Activated CD8-positive, alpha-beta memory T cell treated with anti-CD3 and anti-CD28 coated beads for 4 hours (primary cell): Measurements from ENCODE around the gene KCNH2.
"Not testable (repeated sequence)": the region's sequence is repeated elsewhere in the genome, so short reads cannot be mapped to it uniquely, and the experiment has no call there.

Experiments used
- DNase-seq, 2 donors: peaks; one replicate each; pipeline ENCODE4 v3.0.0-alpha.2; 2020; ENCODE audit warnings: low read depth in 2 of 2

KCNH2 gene

DNA sequence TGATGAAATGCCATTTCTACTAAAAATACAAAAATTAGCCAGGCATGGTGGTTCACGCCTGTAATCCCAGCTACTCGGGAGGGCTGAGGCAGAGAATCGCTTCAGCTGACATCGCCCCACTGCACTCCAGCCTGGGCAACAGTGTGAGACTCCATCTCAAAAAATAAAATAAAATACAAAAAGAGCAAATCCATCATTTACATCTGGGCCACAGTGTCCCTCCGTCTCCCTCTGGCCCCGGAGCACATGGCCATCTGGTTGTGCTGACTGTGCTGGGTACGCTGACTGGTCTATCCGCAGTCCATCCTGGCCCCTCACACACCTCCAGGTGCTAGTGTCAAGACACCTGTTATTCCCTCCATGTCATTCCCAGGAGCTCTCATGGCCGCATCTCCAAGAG is 42.1 kb downstream of the KCNH2 start:
- no peak for DNase-seq

DNA sequence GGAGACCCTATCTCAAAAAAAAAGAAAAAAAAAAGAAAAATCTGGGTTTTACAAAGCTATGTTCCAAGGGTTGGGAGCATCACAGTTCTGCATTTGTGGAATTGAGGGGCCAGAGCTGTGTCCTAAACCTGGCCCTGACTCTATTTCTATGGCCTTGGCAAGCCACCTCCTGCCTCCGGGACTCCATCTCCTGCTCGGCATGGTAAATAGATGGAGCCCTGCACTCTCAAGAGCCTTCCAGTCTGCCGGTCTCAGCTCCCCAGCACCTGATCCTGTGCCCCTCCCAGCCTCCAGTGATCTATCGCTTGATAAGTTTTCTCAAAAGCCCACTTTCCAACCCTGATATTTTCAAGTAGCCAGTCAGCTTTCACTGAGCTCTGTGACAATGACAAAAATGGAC is 43.0 kb downstream of the KCNH2 start:
- no peak for DNase-seq

DNA sequence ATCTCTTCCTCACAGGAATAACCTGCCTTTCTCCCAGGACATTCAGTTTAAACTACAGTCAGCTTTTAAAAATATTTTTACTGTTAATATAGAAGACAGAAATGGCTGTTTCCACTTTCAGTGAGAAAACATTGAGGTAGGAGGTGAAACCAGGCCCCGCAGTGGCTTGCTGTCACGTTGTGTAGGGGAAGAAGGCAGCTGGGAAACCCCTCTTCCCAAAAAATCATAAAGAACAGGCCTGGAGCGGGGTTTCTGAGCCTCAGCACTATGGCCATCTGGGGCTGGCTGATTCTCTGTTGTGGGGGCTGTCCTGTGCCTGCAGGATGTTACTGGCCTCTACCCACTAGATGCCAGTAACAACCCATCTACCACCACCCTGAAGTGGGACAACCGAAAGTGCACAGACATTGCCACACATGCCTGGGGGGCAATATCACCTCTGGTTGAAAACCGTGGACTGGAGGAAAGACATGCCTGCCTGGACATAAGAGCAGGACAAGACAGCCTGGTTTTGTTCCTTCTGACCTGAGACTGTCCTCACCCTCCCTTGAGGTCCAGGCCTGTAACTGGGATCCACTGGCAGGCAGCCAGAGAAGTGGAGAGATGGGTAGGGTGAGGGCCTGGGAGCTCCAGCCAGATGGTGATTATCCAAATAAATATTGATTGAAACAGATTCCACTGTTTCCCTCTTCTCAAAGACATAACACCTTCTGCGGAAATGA is 43.9 kb downstream of the KCNH2 start:
- DNase-seq: no peak

DNA sequence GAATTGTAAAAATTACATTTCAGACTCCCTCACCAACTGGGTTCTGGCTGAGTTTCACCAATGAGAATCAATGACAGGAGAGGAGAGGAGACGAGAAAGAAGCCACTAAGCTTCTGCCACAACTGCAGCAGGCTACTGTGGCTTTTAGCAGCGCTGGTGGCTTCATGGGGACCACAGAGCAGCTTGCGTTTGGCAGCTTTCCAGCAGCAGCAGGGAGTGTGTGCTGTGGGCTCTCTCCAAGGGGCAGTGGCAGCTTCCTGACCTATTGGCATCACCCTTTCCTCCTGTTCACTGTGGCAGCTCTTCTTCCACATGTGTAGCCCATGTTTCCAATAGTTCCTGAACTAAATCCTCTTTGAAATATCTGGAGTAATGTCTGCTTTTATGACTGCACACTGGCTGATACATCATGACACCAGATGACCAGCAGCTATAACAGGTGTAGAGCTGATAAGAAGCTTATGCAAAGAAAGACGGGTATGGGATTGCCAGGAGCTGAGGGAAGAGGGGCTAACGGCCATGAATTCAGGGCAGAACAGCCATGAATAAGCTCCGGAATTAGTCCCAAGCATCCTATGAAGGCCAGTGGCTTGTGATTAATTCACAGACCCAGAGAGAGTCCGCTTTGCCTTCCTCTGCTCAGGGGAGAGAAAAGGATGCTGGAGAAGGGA is 46.8 kb downstream of the KCNH2 start:
- DNase-seq: no peak

DNA sequence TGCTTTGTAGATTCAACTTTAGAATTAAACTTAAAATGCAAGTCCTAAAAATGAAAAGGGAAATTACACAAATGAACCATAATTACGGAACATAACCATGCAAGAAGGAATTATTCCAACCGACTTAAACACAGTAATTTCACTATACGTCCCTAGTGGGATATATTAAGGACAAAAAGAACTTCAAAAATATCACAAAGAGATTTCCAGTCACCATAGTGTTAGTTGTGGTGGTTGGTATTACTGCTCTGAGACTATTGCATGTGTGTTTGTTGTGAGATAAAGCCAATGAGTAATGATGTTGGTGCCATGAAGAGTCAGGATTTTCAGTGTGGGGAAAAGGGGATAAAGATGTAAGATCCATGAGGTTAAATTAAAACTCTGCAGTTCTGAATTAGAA is 49.6 kb downstream of the KCNH2 start:
- DNase-seq: no peak

DNA sequence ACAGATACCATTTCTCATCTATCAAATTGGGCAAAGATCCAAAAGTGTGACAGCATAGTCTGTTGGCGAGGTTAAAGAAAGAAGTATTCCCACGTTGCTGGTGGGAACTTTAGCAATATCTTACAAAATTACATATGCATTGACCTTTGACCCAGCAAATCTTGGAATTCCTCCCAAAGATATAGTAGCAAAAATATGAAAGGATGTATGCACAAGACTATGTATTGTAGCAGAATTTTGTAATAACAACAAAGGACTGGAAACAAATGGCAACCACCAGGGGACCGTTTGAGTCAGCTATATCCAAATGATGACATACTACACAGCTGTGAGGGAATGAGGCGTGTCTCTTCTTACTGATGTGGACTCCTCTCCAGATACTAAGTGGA is 50.2 kb downstream of the KCNH2 start:
- DNase-seq: no peak

DNA sequence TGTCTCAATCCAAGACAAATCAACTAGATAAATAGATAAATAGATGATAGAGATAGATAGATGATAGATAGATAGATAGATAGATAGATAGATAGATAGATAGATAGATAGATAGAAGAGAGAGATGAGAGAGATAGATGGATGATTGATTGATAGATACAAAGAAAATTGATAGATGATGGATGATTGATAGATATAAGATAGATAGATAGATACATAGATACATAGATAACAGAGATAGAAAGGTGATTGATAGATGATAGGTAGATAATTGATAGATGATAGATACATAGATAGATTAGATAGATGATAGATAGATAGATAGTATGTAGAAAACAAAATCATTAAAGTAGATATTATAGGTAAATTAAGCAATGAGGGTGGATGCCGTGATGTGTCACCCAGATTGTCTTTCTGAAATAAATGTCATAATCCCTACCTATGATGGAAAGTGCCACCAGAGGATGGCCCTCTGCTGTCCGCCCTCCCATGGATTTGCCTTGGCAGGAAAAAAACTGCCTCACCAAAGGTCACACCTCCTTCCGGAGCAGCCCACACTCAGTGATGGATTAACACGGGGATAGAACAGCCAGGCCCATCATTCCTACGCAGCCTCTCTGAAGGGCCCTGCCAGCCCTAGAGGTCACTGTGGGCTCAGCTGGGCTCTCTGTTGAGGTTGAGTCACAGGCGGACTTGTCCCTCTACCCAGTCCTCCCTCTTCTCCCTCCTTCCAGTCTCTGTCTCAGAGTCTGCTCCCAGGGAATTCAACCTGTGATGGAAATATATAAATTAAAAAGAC is 50.8 kb downstream of the KCNH2 start:
- no peak for DNase-seq

DNA sequence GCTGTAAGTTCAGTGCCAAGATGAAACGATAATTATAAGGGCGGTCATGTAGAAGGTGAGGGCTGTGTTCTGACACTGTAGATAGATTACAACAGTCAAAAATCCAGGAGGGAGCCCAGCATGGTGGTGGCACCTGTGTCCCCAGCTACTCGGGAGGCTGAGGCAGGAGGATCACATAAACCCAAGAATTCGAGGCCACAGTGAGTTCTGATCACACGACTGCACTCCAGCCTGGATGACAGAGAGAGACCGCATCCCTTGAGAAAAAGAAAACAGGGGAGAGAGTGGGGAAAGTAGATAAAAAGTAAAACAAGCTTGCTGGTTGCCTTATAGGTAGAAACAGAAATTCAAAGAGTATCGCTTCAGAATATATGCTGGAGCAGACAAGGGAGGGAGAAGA is 52.1 kb downstream of the KCNH2 start:
- no peak for DNase-seq

DNA sequence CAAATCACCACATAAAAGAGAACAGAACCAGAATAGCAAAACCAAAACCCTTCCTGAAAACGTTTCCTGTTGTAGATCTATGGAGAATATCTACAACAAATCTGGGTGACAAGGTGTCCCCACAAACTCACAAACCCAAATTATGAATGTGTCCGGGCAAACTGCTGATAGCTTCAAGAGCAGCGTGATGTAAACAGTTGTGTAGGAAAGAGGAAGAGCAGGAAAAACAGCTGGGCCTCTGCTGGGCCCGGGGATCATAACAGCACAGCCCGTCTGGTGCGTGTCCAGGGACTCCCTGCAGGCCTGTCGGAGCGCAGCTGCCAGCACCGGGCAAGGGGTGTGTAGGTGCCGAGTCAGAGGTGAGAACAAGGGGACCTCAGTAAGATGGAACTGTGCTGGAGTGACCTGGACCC is 53.7 kb downstream of the KCNH2 start:
- DNase-seq: no peak

DNA sequence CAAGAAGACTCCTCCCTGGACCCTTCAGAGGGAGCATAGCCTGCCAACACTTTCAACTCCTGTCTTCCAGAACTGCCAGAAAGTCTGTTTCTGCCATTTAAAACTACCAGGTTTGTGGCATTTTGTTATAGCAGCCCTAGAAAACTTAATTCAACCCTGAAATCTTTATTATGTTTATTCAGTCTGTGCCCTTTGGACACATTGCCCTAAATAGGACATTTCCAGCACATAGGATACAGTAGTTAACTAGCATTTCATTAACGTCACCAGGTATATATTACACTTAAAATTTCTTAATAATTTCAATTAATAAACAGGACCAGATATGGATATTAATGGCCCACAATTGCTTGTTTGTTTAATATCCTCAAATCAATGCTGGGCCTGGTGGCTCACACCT is 54.3 kb downstream of the KCNH2 start:
- DNase-seq: no peak

DNA sequence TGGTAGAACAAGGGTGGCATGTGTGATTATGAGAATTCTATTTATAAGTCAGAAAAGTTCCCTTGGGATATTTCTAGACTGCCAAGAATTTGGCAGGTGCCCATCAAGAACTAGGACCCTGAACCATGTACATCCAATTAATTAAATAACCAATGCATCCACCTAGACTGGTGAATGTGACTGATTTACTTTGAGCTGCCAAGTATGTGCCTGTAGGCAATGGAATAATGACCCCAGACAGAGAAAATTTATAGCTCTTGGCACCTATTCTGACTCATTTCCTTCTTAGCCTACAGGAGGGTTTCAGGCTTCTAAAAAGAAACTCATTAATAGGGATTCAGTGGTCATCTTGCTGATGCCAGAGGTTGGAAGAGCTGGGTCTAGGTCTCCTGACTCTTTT is 54.9 kb downstream of the KCNH2 start:
- DNase-seq: no peak

DNA sequence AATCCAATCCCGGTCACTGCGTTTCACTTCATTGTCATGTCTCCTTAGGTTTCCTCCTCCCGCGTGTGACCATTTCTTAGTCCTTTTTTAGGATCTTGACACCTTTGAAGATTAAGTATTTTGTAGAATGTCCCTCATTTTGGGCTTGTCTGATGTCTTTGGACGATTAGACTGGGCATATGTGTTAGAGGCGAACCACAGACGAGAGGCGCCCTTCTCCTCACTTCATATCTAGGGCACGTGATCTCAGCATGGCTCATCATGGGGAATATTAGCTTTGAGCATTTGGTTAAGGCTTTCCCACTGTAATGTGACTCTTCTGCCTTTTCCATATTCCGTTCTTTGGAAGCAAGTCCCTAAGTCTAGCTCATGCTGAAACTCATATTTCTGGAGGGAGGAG is 59.0 kb downstream of the KCNH2 start:
- DNase-seq: no peak

DNA sequence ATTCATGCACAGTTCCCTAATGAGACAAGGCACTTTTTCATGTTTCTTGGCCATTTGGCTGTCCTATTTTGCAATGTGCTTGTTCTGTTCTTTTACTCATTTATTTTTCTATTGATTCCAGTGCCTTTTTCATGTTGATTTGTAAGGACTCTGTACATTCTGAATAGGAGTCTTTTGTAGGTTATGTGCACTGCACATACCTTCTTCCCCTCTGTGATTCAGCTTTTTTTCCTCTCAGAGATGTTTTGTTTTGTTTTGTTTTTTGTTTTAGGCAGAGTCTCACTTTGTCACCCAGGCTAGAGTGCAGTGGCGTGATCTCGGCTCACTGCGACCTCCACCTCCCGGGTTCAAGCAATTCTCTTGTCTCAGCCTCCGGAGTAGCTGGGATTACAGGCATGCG is 59.7 kb downstream of the KCNH2 start:
- DNase-seq: no peak

DNA sequence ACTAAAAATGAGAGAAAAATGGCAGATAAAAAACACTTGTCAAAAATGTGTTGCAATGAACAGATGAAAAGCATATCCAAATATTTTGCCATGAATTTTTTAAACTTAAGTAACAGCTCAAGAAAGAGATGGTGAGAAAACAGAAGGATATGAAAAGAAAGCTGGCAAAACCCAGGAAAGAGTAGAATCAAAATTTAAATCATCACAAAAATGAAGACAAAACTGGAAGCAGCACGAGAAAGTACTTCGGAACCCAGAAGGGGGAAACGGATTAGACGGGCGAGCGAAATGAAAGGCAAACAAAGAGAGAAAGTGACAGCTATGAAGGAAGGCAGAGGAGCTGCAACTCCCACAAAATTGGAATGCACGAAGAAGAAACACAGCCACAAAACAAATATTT is 60.2 kb downstream of the KCNH2 start:
- no peak for DNase-seq

DNA sequence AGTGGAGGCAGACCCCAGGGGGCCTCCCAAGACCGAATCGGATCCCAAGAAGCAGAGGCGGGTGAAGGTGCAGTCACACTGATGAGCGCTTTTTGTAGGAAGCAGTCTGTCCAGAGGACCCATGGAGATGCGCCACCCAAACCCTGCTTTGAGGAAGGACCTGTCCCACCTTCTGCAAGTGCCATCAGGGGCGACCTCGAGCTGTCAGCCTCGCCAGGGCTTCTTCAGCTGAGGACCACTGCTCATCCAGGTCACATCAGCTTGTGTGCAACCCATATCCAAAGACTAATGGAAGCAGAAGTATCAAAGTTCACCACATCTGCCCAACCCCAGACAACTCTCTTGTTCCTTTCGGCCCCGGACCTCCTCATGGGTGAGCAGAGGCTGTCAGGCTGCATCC is 61.5 kb downstream of the KCNH2 start:
- DNase-seq: no peak

DNA sequence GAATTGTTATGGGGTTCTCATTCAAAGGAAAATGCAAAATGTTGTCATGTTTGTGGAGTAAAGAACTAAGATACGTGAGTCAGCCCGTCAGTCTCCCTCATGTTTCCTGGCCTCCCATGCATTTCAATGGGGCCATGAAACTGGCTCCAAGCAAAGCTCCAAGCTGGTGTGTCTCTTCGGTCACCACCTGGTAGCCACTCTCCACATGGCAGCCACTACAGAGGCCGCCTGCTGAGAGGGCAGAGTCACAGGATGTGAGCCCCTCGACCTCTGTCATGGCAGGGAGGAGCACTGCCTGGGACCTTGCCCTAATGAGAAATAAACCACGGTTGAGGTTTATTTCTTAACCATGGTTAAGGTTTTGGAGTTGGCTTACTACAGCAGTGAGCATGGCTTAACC is 63.2 kb downstream of the KCNH2 start:
- no peak for DNase-seq

DNA sequence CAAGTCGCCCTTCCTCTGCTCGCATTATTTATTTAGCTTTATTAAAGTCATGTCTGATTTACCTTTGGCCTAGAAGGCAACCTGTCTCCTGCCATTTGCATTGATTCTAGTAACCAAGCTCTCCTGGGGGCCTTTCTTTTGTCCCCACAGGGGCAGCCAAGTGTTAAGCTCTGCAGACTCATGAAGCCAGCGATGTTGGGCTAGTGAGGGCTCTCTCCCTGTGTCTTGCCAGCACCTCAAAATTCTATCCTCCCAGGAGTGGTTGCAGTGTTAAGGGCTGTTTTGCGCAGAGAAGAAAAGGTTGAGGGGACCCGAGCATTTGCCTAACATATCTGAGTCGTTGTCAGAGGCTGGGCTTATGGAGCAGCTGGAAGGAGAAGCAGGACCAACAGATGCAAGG is 63.9 kb downstream of the KCNH2 start:
- no peak for DNase-seq

DNA sequence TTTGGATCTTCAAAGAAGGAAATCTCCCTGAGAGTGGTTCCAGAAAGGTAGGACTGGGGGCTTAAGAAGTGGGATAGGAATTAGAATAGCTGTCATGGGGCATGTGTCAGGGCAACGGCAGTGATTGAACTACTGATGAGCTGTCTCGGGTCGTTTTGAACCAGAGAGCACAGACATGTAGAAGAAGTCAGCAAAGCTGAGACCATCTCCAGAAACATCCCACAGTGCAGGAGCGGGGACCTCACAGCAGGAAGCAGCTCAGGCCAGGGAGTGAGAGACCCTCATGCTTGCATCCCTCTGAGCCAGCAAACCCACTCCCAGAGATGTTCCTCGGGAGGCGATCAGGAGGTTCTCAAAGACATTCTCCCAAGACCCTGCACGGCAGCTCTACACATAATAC is 65.7 kb downstream of the KCNH2 start:
- DNase-seq: no peak

DNA sequence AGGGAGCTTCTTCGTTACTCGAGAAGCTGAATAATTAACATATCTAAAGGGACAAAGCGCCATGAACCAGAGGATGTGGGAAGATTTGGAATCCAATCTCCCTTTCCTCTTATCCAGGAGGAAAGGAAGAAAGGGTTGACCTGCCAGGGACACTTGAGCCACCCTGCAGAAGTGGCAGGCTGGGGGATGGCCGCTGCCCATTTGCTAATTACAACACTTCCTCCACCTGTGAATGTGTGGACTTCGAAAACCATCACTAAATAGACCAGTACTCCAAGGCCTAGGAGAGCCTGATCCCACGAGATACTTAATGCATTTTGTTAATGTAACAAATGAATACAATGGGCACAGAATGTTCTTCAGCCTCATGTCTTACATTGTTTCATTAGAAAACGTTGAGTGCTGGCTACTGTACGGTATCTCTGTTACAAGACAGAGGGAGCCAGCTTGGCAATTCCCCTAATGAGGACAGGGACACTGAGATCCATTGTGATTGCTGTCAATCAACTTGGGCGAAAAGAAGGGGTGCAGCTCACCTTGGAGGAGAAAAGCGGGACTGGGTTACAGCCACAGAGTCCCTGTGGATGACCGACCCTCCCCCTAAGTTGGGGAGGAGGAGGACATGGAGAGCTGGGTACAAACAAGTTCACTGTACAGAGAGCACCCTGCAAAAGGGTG is 66.4 kb downstream of the KCNH2 start:
- DNase-seq: no peak

DNA sequence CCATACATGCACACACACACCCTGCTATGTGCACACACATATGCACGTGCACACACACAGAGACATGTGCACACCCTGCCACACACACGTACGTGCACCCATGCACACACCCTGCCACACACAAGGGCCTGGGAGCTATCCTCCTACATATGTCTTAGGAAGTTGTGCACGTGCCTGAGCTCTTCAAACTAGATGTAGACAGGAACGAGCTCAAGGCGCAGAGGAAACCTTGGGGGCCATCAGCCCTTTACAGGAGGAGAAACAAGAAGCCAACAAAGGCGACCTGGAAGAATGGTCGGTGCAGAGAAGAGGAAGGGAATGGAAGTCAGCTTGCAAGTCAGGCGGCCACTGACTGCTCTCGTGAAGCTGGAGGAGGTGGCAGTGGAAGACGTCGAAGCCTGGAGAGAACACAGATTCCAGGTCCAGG is 67.1 kb downstream of the KCNH2 start:
- no peak for DNase-seq

DNA sequence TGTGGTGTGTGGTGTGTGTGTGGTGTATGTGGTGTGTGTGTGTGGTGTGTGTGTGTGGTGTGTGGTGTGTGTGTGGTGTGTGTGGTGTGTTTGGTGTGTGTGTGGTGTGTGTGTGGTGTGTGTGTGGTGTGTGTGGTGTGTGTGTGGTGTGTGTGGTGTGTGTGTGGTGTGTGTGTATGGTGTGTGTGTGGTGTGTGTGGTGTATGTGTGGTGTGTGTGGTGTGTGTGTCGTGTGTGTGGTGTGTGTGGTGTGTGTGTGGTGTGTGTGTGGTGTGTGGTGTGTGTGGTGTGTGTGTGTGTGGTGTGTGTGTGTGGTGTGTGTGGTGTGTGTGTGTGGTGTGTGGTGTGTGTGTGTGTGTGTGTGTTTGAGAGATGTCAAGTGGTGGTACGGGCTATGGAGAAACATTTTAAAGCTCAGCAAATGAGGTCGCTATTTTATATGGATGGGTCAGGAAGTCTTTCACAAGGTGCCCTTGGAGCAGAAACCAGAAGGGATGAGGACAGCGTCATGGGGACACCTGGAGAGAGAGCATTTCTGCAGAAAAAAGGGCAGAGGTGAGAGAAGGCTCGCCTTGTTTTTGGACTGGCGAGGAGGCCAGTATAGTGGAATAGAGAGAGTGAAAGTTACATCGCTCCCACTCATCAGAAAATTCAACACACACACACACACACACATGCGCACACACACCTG is 67.7 kb downstream of the KCNH2 start:
- DNase-seq: not testable (repeated sequence)
